Kidney (tissue), 14 donors: ENCODE measurements around the gene ARR3. TPM values are rescaled to one million over a fixed set of nuclear protein-coding genes. Genes with fewer than 3 reads are reported as not detected.
A peak's percentile ranks its signal among the peaks of the same experiment; 100 is the strongest.
"Not testable (repeated sequence)": the region's sequence is repeated elsewhere in the genome, so short reads cannot be mapped to it uniquely, and the experiment has no call there.

Experiments
- DNase-seq, 5 donors: peaks; one replicate each; pipeline ENCODE4 v3.0.0-alpha.2; 2013 to 2020
- FAIRE-seq: peaks from 2 replicates; lab custom pipeline; 2012; peaks lifted over from hg19 to GRCh38; lab: Jason Lieb, UNC
- H3K27ac ChIP-seq, 2 donors: one replicate each; pipeline ENCODE4 v1.7.0; 2013; ENCODE audit warnings: low read depth in 2 of 2, low read length in 2 of 2, inconsistent platforms in 1 of 2
- H3K27me3 ChIP-seq: one replicate; pipeline ENCODE4 v1.7.1; 2013; ENCODE audit warnings: low read length, inconsistent platforms; ENCODE audit not compliant: control insufficient read depth, insufficient read depth
- H3K36me3 ChIP-seq, 3 donors: one replicate each; pipeline versions ENCODE4 v1.7.0 to v1.7.1; 2013; ENCODE audit warnings: low read length in 3 of 3, control low read depth in 1 of 3, inconsistent platforms in 1 of 3; ENCODE audit not compliant: insufficient read depth in 3 of 3, control insufficient read depth in 2 of 3
- H3K4me1 ChIP-seq, 3 donors: one replicate each; pipeline versions ENCODE4 v1.7.0 to v1.7.1; 2013; ENCODE audit warnings: low read length in 3 of 3, inconsistent platforms in 1 of 3, low read depth in 1 of 3; ENCODE audit not compliant: control insufficient read depth in 2 of 3, insufficient read depth in 2 of 3
- H3K4me3 ChIP-seq, 3 donors: one replicate each; pipeline versions ENCODE4 v1.7.0 to v1.8.1; 2013; ENCODE audit warnings: low read length in 3 of 3, control low read depth in 1 of 3, inconsistent platforms in 1 of 3
- H3K9ac ChIP-seq, 3 donors: one replicate each; pipeline versions ENCODE4 v1.7.0 to v1.7.1; 2013; ENCODE audit warnings: low read length in 3 of 3, control low read depth in 1 of 3, inconsistent platforms in 1 of 3
- H3K9me3 ChIP-seq, 3 donors: one replicate each; pipeline versions ENCODE4 v1.7.0 to v1.7.1; 2013; ENCODE audit warnings: low read length in 3 of 3, control low read depth in 1 of 3, inconsistent platforms in 1 of 3; ENCODE audit not compliant: control insufficient read depth in 2 of 3, insufficient read depth in 1 of 3
- intact Hi-C: fragments of 100-400 bp; cut with DNase I; formaldehyde crosslinking; loops from one replicate; pipeline ENCODE4 v1.11.1; 2022
- polyA plus RNA-seq: library from polyadenylated mRNA; stranded (reverse); fragments of 350-450 nt; fragmentation: Illumina TruSeq; extraction: RNeasy Lipid Tissue Mini Kit (QIAGEN cat#74804); gene quantifications from one replicate; pipeline ENCODE4 v1.2.3, GENCODE V29; 2014; ENCODE audit warnings: low read depth, low replicate concordance; ENCODE audit not compliant: insufficient read depth
- total RNA-seq: library from RNA; stranded (reverse); fragmentation: NEBNext Ultra II Directional; extraction: Animal tissue kit (Norgen Biotek cat#: 25700); gene quantifications from one replicate; pipeline ENCODE4 v1.2.1, GENCODE V29; 2021
- TF ChIP-seq, protein P1 (sequence below): IDR thresholded peaks from 3 replicates; pipeline ENCODE4 v1.5.1; 2012; ENCODE audit warnings: mild to moderate bottlenecking, moderate library complexity, borderline replicate concordance; ENCODE audit not compliant: insufficient read depth; ENCODE audit errors: extremely low read depth
- donor health status: control.
- donor health status: control.
- donor health status: control.
- donor health status: control.
- donor health status: control.
- donor health status: DM: yes; HTN: yes; CAD: no.
- donor health status: Normal renal cell carcinoma (clear cell type).

Gene ARR3
- total and polyA plus RNA-seq, 2 donors from 2014 or later: not detected

GRCh38 chrX:70301716-70302115 lies 33.6 kb downstream of the ARR3 start:
- no peak overlapping the region for H3K27ac ChIP-seq
- DNase-seq (peak in 1 of 5 donors; percentile 7), FAIRE-seq (no peak)
- intact Hi-C loops: no loop called here
- H3K4me3 ChIP-seq: no peak overlapping the region
- no peaks in the 10 kb centered on the region for H3K27me3 ChIP-seq
- H3K9ac ChIP-seq: no peak overlapping the region
- no peaks in the 10 kb centered on the region for H3K9me3 ChIP-seq
- H3K4me1 ChIP-seq: no peaks in the 10 kb centered on the region
- TF ChIP-seq, protein P1, sequence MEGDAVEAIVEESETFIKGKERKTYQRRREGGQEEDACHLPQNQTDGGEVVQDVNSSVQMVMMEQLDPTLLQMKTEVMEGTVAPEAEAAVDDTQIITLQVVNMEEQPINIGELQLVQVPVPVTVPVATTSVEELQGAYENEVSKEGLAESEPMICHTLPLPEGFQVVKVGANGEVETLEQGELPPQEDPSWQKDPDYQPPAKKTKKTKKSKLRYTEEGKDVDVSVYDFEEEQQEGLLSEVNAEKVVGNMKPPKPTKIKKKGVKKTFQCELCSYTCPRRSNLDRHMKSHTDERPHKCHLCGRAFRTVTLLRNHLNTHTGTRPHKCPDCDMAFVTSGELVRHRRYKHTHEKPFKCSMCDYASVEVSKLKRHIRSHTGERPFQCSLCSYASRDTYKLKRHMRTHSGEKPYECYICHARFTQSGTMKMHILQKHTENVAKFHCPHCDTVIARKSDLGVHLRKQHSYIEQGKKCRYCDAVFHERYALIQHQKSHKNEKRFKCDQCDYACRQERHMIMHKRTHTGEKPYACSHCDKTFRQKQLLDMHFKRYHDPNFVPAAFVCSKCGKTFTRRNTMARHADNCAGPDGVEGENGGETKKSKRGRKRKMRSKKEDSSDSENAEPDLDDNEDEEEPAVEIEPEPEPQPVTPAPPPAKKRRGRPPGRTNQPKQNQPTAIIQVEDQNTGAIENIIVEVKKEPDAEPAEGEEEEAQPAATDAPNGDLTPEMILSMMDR: no peak
- H3K36me3 ChIP-seq: no peaks in the 10 kb centered on the region

DNA sequence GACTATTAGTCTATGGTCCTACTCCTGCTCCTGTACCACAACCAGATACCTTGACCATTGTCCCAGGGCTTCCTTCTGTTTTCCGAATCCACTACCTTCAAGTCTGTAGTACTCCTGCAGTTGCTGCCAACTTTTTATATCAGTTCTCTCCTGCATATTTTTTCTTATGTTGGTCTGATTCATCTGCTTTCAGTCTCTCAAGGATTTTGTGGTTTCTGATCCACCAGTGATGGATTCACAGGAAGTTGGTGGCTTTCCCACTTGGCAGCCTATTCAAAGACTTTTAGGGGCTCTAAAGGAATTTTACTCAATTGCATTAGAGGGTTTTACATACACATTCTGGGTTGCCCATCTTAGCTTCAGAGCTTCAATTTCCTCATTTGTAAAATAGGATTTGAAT lies 45.4 kb downstream of the ARR3 start:
- no peaks in the 10 kb centered on the region for H3K36me3 ChIP-seq
- intact Hi-C loops: no loop called here
- H3K4me3 ChIP-seq: no peak overlapping the region
- FAIRE-seq: no peak
- no peaks in the 10 kb centered on the region for H3K4me1 ChIP-seq
- TF ChIP-seq, protein P1: no peak
- no peak for DNase-seq
- H3K27me3 ChIP-seq: peaks cover 2% of the 10 kb centered on the region
- H3K9me3 ChIP-seq: no peaks in the 10 kb centered on the region
- H3K9ac ChIP-seq: no peak overlapping the region
- H3K27ac ChIP-seq: no peak overlapping the region

DNA sequence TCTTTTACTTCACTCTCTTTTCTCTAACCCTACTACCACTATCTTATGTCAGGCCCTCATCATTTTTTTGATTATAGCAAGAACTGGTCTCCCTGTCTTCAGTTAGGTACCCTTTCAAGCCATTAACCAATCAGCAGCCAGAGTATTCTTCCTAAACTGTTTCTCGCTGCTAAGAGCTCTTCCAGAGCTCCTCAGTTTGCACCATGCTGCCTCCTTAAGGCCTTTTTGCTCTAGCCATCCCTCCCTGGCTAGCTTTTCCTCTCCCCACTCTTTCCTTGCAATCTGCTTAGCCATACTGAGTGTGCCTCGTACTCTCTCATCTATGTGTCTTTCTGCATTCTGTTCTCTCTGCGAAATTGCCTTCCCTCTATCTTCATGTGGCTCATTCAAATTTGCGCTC lies 54.6 kb downstream of the ARR3 start:
- intact Hi-C loops: no loop called here
- FAIRE-seq: no peak
- TF ChIP-seq, protein P1: no peak

DNA sequence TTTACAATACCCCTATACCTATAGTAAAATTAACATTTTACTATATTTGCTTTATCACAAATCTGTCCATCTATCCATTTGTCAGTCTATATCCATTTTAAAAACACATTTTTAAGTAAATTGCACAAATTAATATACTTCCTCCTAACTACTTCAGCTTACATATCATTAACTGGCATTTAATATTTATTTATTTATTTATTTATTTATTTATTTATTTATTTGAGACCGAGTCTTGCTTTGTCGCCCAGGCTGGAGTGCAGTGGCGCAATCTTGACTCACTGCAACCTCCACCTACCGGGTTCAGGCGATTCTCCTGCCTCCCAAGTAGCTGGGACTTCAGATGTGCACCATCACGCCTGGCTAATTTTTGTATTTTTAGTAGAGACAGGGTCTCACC lies 55.5 kb downstream of the ARR3 start:
- H3K27me3 ChIP-seq, DNase-seq, FAIRE-seq, H3K27ac ChIP-seq, H3K36me3 ChIP-seq, intact Hi-C loops, H3K4me3 ChIP-seq, H3K9ac ChIP-seq, H3K9me3 ChIP-seq, H3K4me1 ChIP-seq: not testable (repeated sequence)

More for the DNA sequence above, 54.6 kb downstream of the ARR3 start:
- Histone ChIP-seq H3K9ac (no peak overlapping the region), H3K36me3 (no peaks in the 10 kb centered on the region), H3K27me3 (no peaks in the 10 kb centered on the region), H3K4me1 (no peaks in the 10 kb centered on the region), H3K27ac (no peak overlapping the region), H3K9me3 (no peaks in the 10 kb centered on the region), H3K4me3 (no peak overlapping the region)
- DNase-seq: no peak
